ENCODE results near the gene LPIN1.

LPIN1 gene

GRCh38 chr2:11738589-11739436, 7.6 kb upstream of the LPIN1 start:
- TF ChIP-seq, protein P1, sequence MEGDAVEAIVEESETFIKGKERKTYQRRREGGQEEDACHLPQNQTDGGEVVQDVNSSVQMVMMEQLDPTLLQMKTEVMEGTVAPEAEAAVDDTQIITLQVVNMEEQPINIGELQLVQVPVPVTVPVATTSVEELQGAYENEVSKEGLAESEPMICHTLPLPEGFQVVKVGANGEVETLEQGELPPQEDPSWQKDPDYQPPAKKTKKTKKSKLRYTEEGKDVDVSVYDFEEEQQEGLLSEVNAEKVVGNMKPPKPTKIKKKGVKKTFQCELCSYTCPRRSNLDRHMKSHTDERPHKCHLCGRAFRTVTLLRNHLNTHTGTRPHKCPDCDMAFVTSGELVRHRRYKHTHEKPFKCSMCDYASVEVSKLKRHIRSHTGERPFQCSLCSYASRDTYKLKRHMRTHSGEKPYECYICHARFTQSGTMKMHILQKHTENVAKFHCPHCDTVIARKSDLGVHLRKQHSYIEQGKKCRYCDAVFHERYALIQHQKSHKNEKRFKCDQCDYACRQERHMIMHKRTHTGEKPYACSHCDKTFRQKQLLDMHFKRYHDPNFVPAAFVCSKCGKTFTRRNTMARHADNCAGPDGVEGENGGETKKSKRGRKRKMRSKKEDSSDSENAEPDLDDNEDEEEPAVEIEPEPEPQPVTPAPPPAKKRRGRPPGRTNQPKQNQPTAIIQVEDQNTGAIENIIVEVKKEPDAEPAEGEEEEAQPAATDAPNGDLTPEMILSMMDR (IDR thresholded peaks at IDR 0.05; ENCODE audit: borderline replicate concordance, insufficient read depth, low read depth, low read length), result 0 out of 2 replicates have a peak, but pooled peaks have one; percentile 27
- H3K4me3 ChIP-seq (ENCODE audit: low read depth, low read length), result no peak overlapping the region

- no peak overlapping the region for H3K4me3 ChIP-seq (ENCODE audit: low read depth, low read length)
These were observed 5.7 kb upstream of the LPIN1 start for GRCh38 chr2:11740723-11741122.

DNA sequence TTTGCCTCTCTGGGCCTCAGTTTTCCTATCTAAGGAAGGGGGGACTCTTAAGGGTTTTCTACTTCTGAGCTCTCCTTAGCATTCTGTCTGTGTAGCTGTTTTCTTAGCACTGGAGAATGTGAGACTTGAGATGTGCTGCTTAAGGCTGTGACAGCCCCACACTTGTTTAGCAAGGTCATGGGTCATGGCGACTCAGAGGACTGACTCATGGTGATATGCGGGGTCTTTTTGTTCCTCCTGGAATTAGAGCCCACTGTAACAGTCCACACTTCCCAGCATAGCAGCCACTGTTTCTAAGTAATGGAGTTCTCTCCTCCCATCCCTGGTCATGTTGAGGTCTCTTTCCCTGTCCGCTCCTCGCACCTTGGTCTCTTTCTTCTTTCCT, 4.1 kb upstream of the LPIN1 start:
- H3K4me3 ChIP-seq (ENCODE audit: low read depth, low read length), result no peak overlapping the region
- TF ChIP-seq, protein P1 (IDR thresholded peaks at IDR 0.05; ENCODE audit: borderline replicate concordance, insufficient read depth, low read depth, low read length), result no peak

More at GRCh38 chr2:11740723-11741122, 5.7 kb upstream of the LPIN1 start:
- TF ChIP-seq, protein P1 (IDR thresholded peaks at IDR 0.05; ENCODE audit: borderline replicate concordance, insufficient read depth, low read depth, low read length), result no peak

- TF ChIP-seq, protein P1 (IDR thresholded peaks at IDR 0.05; ENCODE audit: borderline replicate concordance, insufficient read depth, low read depth, low read length), result no peak
- no peak overlapping the region for H3K4me3 ChIP-seq (ENCODE audit: low read depth, low read length)
These were observed 3.6 kb upstream of the LPIN1 start for GRCh38 chr2:11742702-11743357.

DNA sequence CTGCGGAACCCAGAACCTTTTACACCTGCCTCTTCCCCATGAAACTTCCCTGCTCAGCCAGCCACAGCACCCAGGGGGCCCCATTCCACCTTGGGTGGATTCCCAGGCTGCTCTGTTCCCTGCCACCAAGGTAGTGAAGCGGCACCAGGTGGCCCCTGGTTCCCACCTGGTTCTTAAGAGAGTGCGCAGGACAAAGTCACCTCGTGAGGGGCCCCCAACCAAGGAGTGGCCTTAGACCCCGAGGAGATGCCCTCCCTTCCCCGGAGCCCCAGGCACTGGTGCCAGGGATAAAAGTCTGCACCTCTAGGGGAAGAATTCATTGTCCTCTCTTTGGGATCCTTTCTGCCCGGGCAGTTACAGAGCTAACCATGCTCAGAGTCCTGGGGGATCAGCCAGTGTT, 3.1 kb upstream of the LPIN1 start:
- TF ChIP-seq, protein P1 (IDR thresholded peaks at IDR 0.05; ENCODE audit: borderline replicate concordance, insufficient read depth, low read depth, low read length), result no peak
- no peak overlapping the region for H3K4me3 ChIP-seq (ENCODE audit: low read depth, low read length)

- TF ChIP-seq, protein P1 (IDR thresholded peaks at IDR 0.05; ENCODE audit: borderline replicate concordance, insufficient read depth, low read depth, low read length), result no peak
- H3K4me3 ChIP-seq (ENCODE audit: low read depth, low read length), result no peak overlapping the region
These were observed 2.4 kb upstream of the LPIN1 start for GRCh38 chr2:11743846-11744553.

Data from GM12875 (cell line).